Posterior vena cava (tissue), 2 donors: Measurements from ENCODE around the gene DUS2. TPM values are rescaled to one million over a fixed set of nuclear protein-coding genes. Genes with fewer than 3 reads are reported as not detected.
"Not testable (repeated sequence)": the region's sequence is repeated elsewhere in the genome, so short reads cannot be mapped to it uniquely, and the experiment has no call there.

Experiments
- DNase-seq: peaks from one replicate; pipeline ENCODE4 v3.0.0-alpha.2; 2020; ENCODE audit warnings: low spot score
- intact Hi-C, 2 donors: fragments of 100-400 bp; cut with DNase I; formaldehyde crosslinking; loops; one replicate each; pipeline versions ENCODE4 v1.14.1 to v1.14.2; 2022 to 2023
- total RNA-seq, 2 donors: library from RNA; stranded (reverse); fragmentation: NEBNext Ultra II Directional; extraction: Animal tissue kit (Norgen Biotek cat#: 25700); gene quantifications; one replicate each; pipeline ENCODE4 v1.2.1, GENCODE V29; 2021
- donor health status: DM: yes; HTN: yes; CAD: no.
- donor health status: DM: yes; HTN: yes; CAD: no.

DUS2 gene
- total RNA-seq, 2 donors from 2014 or later, result 6.6 to 11.6 TPM

DNA sequence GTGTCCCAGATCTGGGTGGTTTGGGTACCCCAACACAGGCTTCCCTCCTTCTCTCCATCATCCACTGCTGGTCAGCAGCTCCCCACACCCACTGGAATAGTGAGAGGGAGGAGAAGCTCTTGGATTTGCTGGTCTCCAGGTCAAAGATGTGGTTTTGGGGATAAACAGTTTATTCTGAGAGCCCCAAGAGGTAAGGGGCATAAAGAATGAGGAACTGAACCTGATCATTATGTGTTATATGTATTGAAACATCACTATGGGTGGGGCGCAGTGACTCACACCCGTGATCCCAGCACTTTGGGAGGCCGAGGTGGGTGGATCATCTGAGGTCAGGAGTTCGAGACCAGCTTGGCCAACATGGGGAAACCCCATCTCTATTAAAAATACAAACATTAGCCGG is 27.7 kb upstream of the DUS2 start:
- no peak for DNase-seq
- intact Hi-C loops, result no loop called here

- intact Hi-C loops, result no loop called here
- no peak for DNase-seq
These were observed 26.4 kb upstream of the DUS2 start for GRCh38 chr16:67996666-67997065.

- DNase-seq, intact Hi-C loops: not testable (repeated sequence)
These were observed 24.8 kb upstream of the DUS2 start for GRCh38 chr16:67998231-67998778.

- DNase-seq, intact Hi-C loops: not testable (repeated sequence)
These were observed 24.1 kb upstream of the DUS2 start, which contains the start of gene DPEP2 for GRCh38 chr16:67998779-67999688. DPEP2 (minus strand) TSS chr16:67999484; CDS start chr16:67993212, 6,272 bp downstream.

DNA sequence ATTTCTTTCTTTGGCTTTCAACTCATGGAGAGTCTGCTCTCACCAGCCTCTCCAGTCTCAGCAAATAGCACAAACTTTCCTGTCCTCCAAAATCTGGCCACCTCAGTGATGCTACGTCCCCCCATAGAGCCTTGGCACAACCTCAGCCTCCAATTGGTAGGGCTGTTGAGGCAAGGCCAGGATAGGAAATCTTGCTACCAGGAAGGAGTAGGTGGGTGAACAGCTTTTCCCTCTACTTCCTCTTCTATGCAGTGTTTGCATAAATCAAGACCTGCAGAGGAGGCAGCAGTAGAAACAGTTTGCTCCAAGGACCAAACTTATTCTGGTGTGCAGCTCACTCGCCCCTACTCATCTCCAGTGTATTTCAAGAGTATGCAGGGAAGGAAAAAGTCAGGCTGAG is 23.1 kb upstream of the DUS2 start:
- DNase-seq, result no peak
- intact Hi-C loops, result no loop called here

DNA sequence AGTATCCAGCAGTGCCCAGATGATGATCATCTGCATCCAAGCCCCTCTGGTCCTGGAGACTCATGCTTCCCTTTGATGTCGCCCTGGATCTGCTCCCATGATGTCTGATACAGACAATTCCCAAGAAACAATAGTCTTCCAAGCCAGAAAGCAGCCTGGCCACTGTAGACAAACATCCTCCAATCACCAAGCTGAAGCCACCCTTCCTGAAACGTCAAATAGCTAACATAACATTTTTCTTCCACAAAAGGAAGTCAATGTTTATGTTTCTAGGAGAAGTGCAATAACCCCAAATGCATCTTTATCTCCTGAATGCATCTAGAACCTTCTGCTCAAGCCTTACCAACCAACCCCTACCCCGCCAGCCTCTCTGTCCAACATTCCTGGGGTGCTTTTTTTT is 22.6 kb upstream of the DUS2 start:
- intact Hi-C loops, result no loop called here
- DNase-seq, result no peak

GRCh38 chr16:68003031-68003430 is 20.1 kb upstream of the DUS2 start:
- intact Hi-C loops, result no loop called here
- DNase-seq, result no peak

GRCh38 chr16:68005211-68005610 is 17.9 kb upstream of the DUS2 start:
- intact Hi-C loops, result no loop called here
- DNase-seq, result no peak

GRCh38 chr16:68005786-68006286 is 17.2 kb upstream of the DUS2 start:
- intact Hi-C loops, result no loop called here
- peak; percentile 83 for DNase-seq

DNA sequence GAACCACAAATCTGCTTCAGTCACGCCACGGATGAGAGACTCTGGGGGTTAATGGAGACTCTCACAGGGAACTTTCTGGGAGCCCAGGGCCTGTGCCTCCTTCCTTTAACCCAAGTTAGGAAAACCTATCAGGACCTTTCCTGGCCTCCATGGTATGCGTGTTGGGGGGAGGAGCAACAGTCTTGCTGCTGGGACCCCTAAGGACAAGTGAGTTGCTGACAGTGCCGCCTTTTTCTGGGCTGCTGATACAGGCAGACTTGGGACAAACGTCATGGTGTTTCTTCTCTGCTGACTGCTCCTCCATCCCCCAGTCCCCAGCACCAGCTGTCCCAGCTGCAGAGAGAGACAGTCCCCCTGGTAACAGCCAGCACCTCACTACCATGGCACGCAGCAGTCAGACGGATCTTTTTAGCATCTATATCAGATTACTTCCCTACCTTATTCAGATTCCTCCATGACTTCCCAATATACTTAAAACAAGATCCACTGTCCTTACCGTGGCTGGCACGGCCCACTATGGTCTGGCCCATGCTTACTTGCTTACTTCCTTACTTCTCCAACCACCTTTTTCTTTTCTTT is 13.8 kb upstream of the DUS2 start:
- no peak for DNase-seq

DNA sequence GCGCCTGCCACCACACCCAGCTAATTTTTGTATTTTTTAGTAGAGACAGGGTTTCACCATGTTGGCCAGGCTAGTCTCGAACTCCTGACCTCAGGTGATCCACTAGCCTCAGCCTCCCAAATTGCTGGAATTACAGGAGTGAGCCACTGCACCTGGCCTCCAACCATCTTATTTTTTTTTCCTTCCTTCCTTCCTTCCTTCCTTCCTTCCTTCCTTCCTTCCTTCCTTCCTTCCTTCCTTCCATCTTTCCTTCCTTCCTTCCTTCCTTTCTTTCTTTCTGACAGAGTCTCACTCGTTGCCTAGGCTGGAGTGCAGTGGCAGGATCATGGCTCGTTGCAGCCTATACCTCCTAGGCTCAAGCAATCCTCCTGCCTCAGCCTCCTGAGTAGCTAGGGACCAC is 13.2 kb upstream of the DUS2 start:
- intact Hi-C loops, DNase-seq: not testable (repeated sequence)

More for the DNA sequence above, 13.8 kb upstream of the DUS2 start:
- intact Hi-C loops, result no loop called here

GRCh38 chr16:68013440-68013839 is 9.6 kb upstream of the DUS2 start:
- no peak for DNase-seq

GRCh38 chr16:68015681-68016080 is 7.4 kb upstream of the DUS2 start, which contains the start of gene DPEP2NB:
DPEP2NB (minus strand) TSS chr16:68015911; CDS start chr16:68015770, 141 bp downstream.
- no peak for DNase-seq
- intact Hi-C loops, result no loop called here

More at GRCh38 chr16:68013440-68013839, 9.6 kb upstream of the DUS2 start:
- intact Hi-C loops, result no loop called here

GRCh38 chr16:68019167-68019680 is 3.9 kb upstream of the DUS2 start:
- intact Hi-C loops, result no loop called here
- no peak for DNase-seq

GRCh38 chr16:68021490-68021889 is 1.6 kb upstream of the DUS2 start:
- intact Hi-C loops, result no loop called here
- DNase-seq, result no peak

DNA sequence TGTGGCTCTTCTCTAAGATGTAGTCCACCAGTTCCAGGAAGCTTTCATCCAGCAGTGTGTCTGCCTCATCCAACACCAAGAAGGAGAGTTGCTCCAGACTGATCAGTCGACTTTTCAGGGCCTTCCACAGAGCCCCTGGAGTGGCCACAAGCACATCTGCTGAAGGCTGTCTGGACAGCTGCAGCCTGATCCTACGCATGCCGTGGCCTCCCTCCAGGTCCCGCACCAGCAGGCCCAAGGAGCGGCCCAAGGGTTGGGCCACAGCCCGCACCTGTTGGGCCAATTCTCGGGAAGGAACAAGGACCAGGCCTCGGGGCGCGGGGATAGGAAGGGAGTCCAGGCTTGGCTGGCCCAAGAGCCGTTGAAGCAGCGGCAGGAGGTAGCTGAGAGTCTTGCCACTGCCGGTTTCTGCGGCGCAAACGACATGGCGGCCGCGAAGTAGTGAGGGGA is 781 bp upstream of the DUS2 start:
- peak; percentile 77 for DNase-seq
- intact Hi-C loops, result no loop called here

DNA sequence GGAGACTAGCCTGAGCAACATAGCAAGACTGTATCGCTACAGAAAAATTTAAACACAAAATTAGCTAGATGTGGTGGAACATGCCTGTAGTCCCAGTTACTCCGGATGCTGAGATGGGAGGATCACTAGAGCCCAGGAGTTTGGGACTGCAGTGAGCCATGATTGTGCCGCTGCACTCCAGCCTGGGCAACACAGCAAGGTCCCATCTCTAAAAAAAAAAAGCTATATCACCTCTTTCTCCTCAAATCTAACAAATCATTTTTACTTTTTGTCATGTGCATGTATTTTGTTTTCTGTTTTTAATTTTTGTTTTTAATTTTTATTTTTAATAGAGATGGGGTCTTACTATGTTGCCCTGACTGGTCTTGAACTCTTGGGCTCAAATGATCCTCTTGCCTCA is 5.9 kb downstream of the DUS2 start:
- DNase-seq, result no peak
- intact Hi-C loops, result no loop called here

DNA sequence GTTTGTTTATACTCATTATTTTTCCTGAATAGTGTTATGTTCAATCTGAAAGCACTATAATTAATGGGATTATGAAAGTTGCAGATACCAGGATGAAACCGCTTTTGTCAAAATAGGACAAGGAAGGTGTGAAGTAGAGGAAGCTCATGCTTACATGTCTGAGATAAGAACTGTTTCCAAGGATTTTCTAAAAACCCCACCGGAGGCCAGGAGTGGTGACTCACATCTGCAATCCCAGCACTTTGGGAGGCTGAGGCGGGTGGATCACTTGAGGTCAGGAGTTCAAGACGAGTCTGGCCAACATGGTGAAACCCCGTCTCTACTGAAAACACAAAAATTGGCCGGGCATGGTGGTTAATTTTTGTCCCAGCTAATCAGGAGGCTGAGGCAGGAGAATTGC is 7.0 kb downstream of the DUS2 start:
- intact Hi-C loops, DNase-seq: not testable (repeated sequence)

GRCh38 chr16:68031951-68032350 is 8.9 kb downstream of the DUS2 start:
- intact Hi-C loops, result no loop called here
- no peak for DNase-seq

- no peak for DNase-seq
- intact Hi-C loops, result no loop called here
These were observed 10.0 kb downstream of the DUS2 start for GRCh38 chr16:68033101-68033500.
